Upper lobe of right lung (tissue), 1 donor: ENCODE data around the gene THSD4. TPM values are rescaled to one million over a fixed set of nuclear protein-coding genes. Genes with fewer than 3 reads are reported as not detected.

ENCODE experiments used
- ATAC-seq: fragments of 200-7000 bp; cut with Tn5 transposase; one replicate; pipeline ENCODE4 v1.9.1; 2020; ENCODE audit warnings: mild to moderate bottlenecking, moderate library complexity
- DNase-seq: peaks from one replicate; pipeline ENCODE4 v3.0.0-alpha.2; 2020
- H3K27ac ChIP-seq: fragments of 200-600 bp; one replicate; pipeline ENCODE4 v1.8.0; 2022
- H3K27me3 ChIP-seq: fragments of 200-600 bp; one replicate; pipeline ENCODE4 v1.8.0; 2022; ENCODE audit warnings: mild to moderate bottlenecking
- H3K36me3 ChIP-seq: fragments of 200-600 bp; one replicate; pipeline ENCODE4 v1.8.0; 2022
- H3K4me1 ChIP-seq: fragments of 200-600 bp; one replicate; pipeline ENCODE4 v1.8.0; 2022
- H3K4me3 ChIP-seq: fragments of 200-600 bp; one replicate; pipeline ENCODE4 v1.8.0; 2022; ENCODE audit warnings: mild to moderate bottlenecking
- H3K9me3 ChIP-seq: fragments of 200-600 bp; one replicate; pipeline ENCODE4 v1.8.0; 2022
- intact Hi-C: fragments of 100-400 bp; cut with DNase I; formaldehyde crosslinking; loops from one replicate; pipeline ENCODE4 v1.11.0; 2022
- total RNA-seq: library from RNA; stranded (reverse); fragmentation: NEBNext Ultra II Directional; extraction: Animal tissue kit (Norgen Biotek cat#: 25700); gene quantifications from one replicate; pipeline ENCODE4 v1.2.1, GENCODE V29; 2021
- TF ChIP-seq, protein P1 (sequence below): fragments of 200-600 bp; IDR thresholded peaks from one replicate; pipeline ENCODE4 v1.8.0; 2022; ENCODE audit warnings: antibody characterized with exemption
- donor health status: DM: no; HTN: yes; CAD: no; lungs with severe emphysema.

THSD4 gene
- total RNA-seq, 1 donor from 2014 or later: 25.6 TPM

DNA sequence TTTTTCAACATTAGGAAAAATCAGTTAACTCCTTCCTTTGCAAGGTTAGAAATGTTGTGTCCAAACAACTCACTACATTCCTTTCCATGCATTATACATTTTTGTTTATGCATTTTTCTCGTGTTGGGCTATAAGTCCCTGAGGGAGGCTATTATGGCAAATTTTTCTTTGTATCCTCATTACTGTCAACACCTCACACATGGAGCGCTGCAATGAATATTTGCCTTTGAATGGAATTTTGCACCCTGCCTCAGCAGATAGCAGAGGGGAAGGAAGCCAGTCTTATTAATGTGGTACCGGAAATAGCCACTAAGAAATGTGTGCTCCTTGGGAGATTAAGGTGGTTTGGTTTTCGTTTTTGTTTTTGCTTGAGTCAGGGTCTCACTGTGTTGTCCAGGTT is 134.7 kb downstream of the THSD4 start:
- no peak overlapping the region for H3K27ac ChIP-seq
- no peak for ATAC-seq
- H3K4me1 ChIP-seq: no peaks in the 10 kb centered on the region
- DNase-seq: no peak
- no peaks in the 10 kb centered on the region for H3K27me3 ChIP-seq
- H3K36me3 ChIP-seq: no peaks in the 10 kb centered on the region
- H3K4me3 ChIP-seq: no peak overlapping the region
- H3K9me3 ChIP-seq: no peaks in the 10 kb centered on the region
- intact Hi-C loops: no loop called here
- TF ChIP-seq, protein P1, sequence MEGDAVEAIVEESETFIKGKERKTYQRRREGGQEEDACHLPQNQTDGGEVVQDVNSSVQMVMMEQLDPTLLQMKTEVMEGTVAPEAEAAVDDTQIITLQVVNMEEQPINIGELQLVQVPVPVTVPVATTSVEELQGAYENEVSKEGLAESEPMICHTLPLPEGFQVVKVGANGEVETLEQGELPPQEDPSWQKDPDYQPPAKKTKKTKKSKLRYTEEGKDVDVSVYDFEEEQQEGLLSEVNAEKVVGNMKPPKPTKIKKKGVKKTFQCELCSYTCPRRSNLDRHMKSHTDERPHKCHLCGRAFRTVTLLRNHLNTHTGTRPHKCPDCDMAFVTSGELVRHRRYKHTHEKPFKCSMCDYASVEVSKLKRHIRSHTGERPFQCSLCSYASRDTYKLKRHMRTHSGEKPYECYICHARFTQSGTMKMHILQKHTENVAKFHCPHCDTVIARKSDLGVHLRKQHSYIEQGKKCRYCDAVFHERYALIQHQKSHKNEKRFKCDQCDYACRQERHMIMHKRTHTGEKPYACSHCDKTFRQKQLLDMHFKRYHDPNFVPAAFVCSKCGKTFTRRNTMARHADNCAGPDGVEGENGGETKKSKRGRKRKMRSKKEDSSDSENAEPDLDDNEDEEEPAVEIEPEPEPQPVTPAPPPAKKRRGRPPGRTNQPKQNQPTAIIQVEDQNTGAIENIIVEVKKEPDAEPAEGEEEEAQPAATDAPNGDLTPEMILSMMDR: no peak

DNA sequence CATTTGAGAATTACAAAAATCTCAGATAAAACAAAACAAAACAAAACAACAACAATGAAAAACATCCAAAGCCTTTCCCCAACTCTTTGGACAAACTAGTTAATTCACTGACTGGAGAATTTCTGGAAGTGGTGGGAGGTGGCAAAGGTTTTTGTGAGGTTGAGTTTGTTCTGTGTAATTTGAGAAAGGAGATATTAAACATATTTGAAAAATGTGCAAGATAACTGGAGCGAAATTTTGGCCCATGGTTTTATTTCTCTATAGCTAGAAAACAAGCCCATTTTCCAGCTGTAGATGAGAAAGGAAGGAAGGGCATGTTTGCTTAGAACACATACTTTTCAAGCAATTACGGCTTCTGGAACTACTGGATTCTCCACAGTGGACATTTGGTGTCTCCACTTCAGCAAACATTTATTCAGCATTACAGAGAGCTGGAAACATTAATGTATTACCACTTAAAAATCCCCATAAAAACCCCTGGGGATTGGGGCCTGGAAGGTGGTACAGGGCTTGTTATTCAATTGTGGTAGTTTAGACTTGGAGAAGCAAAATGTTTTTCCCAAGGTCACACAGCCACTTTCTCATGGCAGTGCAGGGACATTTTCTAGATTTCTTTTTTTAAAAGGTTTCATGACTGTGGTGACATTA is 135.8 kb downstream of the THSD4 start:
- Histone ChIP-seq H3K9me3 (no peaks in the 10 kb centered on the region), H3K27ac (no peak overlapping the region), H3K4me3 (no peak overlapping the region), H3K36me3 (no peaks in the 10 kb centered on the region), H3K4me1 (no peaks in the 10 kb centered on the region), H3K27me3 (no peaks in the 10 kb centered on the region)
- intact Hi-C loops: no loop called here
- ATAC-seq: no peak
- TF ChIP-seq, protein P1: no peak
- no peak for DNase-seq

DNA sequence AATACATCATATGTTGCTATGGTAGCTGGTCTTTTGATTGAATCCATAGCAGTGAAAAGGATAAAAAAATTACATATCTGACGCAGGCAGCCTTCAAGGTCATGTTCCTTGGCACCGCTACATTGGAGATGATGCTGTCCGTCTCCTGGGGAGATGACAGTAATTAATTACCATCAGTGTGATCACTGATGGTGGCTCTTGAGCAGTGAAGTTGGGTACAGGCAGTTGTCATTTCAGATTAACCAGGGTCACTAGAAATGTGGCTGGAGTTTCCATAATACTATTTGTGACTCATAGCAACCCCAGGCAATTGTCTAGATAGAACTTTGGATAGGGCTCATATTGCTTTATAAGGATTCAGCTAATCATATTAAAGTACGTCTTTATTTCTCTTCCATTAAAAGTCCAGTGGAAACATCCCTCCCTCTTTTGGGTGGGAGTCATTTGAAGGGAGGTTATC is 136.3 kb downstream of the THSD4 start:
- Histone ChIP-seq H3K27me3 (no peaks in the 10 kb centered on the region), H3K27ac (no peak overlapping the region), H3K9me3 (no peaks in the 10 kb centered on the region), H3K4me3 (no peak overlapping the region), H3K36me3 (no peaks in the 10 kb centered on the region), H3K4me1 (no peaks in the 10 kb centered on the region)
- ATAC-seq (no peak), DNase-seq (no peak)
- intact Hi-C loops: no loop called here
- TF ChIP-seq, protein P1: no peak

DNA sequence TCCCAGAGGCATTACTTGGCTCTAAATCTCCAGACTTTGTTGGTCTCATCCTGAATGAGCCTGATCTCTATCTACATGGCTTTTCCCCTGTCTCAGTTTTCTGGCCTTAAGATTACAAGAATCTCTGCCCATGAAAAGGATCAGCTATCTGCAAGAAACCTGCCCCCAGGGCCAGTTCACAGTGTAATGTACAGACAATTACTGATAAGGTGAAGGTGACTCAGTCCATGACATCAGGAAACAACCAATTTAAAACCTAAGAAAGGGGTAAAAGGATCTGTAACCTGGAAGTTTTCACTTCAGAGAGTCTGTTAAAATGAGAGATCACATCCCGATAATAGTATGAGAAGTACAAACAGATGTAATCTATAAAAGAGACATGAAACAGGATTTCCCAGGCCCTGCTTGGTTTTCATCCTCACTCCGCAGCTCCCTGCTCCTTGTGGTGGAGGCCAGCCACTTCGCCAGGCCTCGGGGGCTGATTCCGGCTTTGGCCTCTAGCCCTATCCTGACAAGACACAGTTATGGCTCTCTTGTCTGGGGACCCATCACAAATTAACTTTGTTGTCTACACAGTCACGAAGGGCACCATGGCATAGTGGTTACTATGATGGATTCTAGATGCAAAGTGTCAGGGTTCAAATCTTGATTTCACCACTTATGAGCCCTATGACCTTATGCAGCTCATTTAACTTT is 136.9 kb downstream of the THSD4 start:
- ATAC-seq: no peak
- H3K9me3 ChIP-seq: no peaks in the 10 kb centered on the region

DNA sequence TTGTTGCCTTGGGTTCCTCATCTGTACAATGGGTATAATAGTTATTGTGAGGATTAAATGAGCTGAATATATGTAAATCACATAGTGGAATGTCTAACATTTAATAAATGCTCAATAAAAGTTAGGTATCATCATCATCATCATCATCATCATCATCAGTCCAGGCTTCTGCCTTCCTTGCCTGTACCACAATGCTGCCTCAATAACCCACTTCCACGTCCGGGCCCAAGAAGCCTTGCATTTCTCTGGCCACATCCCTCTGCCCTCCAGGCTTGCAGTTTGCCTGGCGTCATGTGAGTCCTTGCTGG is 137.4 kb downstream of the THSD4 start:
- no peak for DNase-seq
- no peak overlapping the region for H3K4me3 ChIP-seq
- no peak for ATAC-seq
- H3K36me3 ChIP-seq: no peaks in the 10 kb centered on the region
- no peaks in the 10 kb centered on the region for H3K9me3 ChIP-seq
- no peaks in the 10 kb centered on the region for H3K27me3 ChIP-seq
- intact Hi-C loops: no loop called here
- H3K4me1 ChIP-seq: no peaks in the 10 kb centered on the region
- TF ChIP-seq, protein P1: no peak
- H3K27ac ChIP-seq: no peak overlapping the region

More for the DNA sequence above, 136.9 kb downstream of the THSD4 start:
- intact Hi-C loops: no loop called here
- Histone ChIP-seq H3K27ac (no peak overlapping the region), H3K4me3 (no peak overlapping the region), H3K36me3 (no peaks in the 10 kb centered on the region), H3K27me3 (no peaks in the 10 kb centered on the region), H3K4me1 (no peaks in the 10 kb centered on the region)
- DNase-seq: no peak
- TF ChIP-seq, protein P1: no peak
